Kidney (tissue), 14 donors: ENCODE results near the gene GRHL1. TPM values are rescaled to one million over a fixed set of nuclear protein-coding genes. Genes with fewer than 3 reads are reported as not detected.

Experiments used
- DNase-seq, 5 donors: peaks; one replicate each; pipeline ENCODE4 v3.0.0-alpha.2; 2013 to 2020
- FAIRE-seq: peaks from 2 replicates; lab custom pipeline; 2012; peaks lifted over from hg19 to GRCh38; lab: Jason Lieb, UNC
- H3K27ac ChIP-seq, 2 donors: one replicate each; pipeline ENCODE4 v1.7.0; 2013; ENCODE audit warnings: low read depth in 2 of 2, low read length in 2 of 2, inconsistent platforms in 1 of 2
- H3K27me3 ChIP-seq: one replicate; pipeline ENCODE4 v1.7.1; 2013; ENCODE audit warnings: low read length, inconsistent platforms; ENCODE audit not compliant: control insufficient read depth, insufficient read depth
- H3K36me3 ChIP-seq, 3 donors: one replicate each; pipeline versions ENCODE4 v1.7.0 to v1.7.1; 2013; ENCODE audit warnings: low read length in 3 of 3, control low read depth in 1 of 3, inconsistent platforms in 1 of 3; ENCODE audit not compliant: insufficient read depth in 3 of 3, control insufficient read depth in 2 of 3
- H3K4me1 ChIP-seq, 3 donors: one replicate each; pipeline versions ENCODE4 v1.7.0 to v1.7.1; 2013; ENCODE audit warnings: low read length in 3 of 3, inconsistent platforms in 1 of 3, low read depth in 1 of 3; ENCODE audit not compliant: control insufficient read depth in 2 of 3, insufficient read depth in 2 of 3
- H3K4me3 ChIP-seq, 3 donors: one replicate each; pipeline versions ENCODE4 v1.7.0 to v1.8.1; 2013; ENCODE audit warnings: low read length in 3 of 3, control low read depth in 1 of 3, inconsistent platforms in 1 of 3
- H3K9ac ChIP-seq, 3 donors: one replicate each; pipeline versions ENCODE4 v1.7.0 to v1.7.1; 2013; ENCODE audit warnings: low read length in 3 of 3, control low read depth in 1 of 3, inconsistent platforms in 1 of 3
- H3K9me3 ChIP-seq, 3 donors: one replicate each; pipeline versions ENCODE4 v1.7.0 to v1.7.1; 2013; ENCODE audit warnings: low read length in 3 of 3, control low read depth in 1 of 3, inconsistent platforms in 1 of 3; ENCODE audit not compliant: control insufficient read depth in 2 of 3, insufficient read depth in 1 of 3
- CTCF ChIP-seq: IDR thresholded peaks from 3 replicates; pipeline ENCODE4 v1.5.1; 2012; ENCODE audit warnings: mild to moderate bottlenecking, moderate library complexity, borderline replicate concordance; ENCODE audit not compliant: insufficient read depth; ENCODE audit errors: extremely low read depth
- intact Hi-C: fragments of 100-400 bp; cut with DNase I; formaldehyde crosslinking; loops from one replicate; pipeline ENCODE4 v1.11.1; 2022
- polyA plus RNA-seq: library from polyadenylated mRNA; stranded (reverse); fragments of 350-450 nt; fragmentation: Illumina TruSeq; extraction: RNeasy Lipid Tissue Mini Kit (QIAGEN cat#74804); gene quantifications from one replicate; pipeline ENCODE4 v1.2.3, GENCODE V29; 2014; ENCODE audit warnings: low read depth, low replicate concordance; ENCODE audit not compliant: insufficient read depth
- total RNA-seq: library from RNA; stranded (reverse); fragmentation: NEBNext Ultra II Directional; extraction: Animal tissue kit (Norgen Biotek cat#: 25700); gene quantifications from one replicate; pipeline ENCODE4 v1.2.1, GENCODE V29; 2021
- donor health status: control.
- donor health status: control.
- donor health status: control.
- donor health status: control.
- donor health status: control.
- donor health status: DM: yes; HTN: yes; CAD: no.
- donor health status: Normal renal cell carcinoma (clear cell type).

GRHL1 gene
- total and polyA plus RNA-seq, 2 donors from 2014 or later = 2.3 to 6.0 TPM

GRCh38 chr2:9941196-9941995, 10.1 kb upstream of the GRHL1 start:
- no peak overlapping the region for H3K27ac ChIP-seq
- no peaks in the 10 kb centered on the region for H3K27me3 ChIP-seq
- no peak overlapping the region for H3K9ac ChIP-seq
- no peaks in the 10 kb centered on the region for H3K36me3 ChIP-seq
- intact Hi-C loops = no loop called here
- H3K4me3 ChIP-seq = no peak overlapping the region
- H3K4me1 ChIP-seq = no peaks in the 10 kb centered on the region
- TF ChIP-seq CTCF = no peak
- no peaks in the 10 kb centered on the region for H3K9me3 ChIP-seq
- FAIRE-seq = no peak
- peak in 4 of 5 donors; percentile 33 to 79 (median 48) for DNase-seq

GRCh38 chr2:9941996-9942390, 9.5 kb upstream of the GRHL1 start:
- FAIRE-seq (no peak), DNase-seq (no peak)
- TF ChIP-seq CTCF = no peak
- intact Hi-C loops = no loop called here
- Histone ChIP-seq H3K4me3 (no peak overlapping the region), H3K9me3 (no peaks in the 10 kb centered on the region), H3K27me3 (no peaks in the 10 kb centered on the region), H3K36me3 (no peaks in the 10 kb centered on the region), H3K4me1 (no peaks in the 10 kb centered on the region), H3K27ac (no peak overlapping the region), H3K9ac (no peak overlapping the region)

GRCh38 chr2:9944330-9944758, 7.1 kb upstream of the GRHL1 start:
- no peaks in the 10 kb centered on the region for H3K36me3 ChIP-seq
- no peaks in the 10 kb centered on the region for H3K9me3 ChIP-seq
- no peak overlapping the region for H3K9ac ChIP-seq
- no peak for TF ChIP-seq CTCF
- H3K4me1 ChIP-seq = no peaks in the 10 kb centered on the region
- FAIRE-seq (no peak), DNase-seq (peak in 1 of 5 donors; percentile 41)
- H3K4me3 ChIP-seq = no peak overlapping the region
- H3K27ac ChIP-seq = no peak overlapping the region
- intact Hi-C loops = no loop called here
- no peaks in the 10 kb centered on the region for H3K27me3 ChIP-seq

- DNase-seq (no peak), FAIRE-seq (no peak)
- Histone ChIP-seq H3K9ac (no peak overlapping the region), H3K36me3 (no peaks in the 10 kb centered on the region), H3K27ac (no peak overlapping the region), H3K27me3 (no peaks in the 10 kb centered on the region), H3K9me3 (no peaks in the 10 kb centered on the region), H3K4me3 (no peak overlapping the region), H3K4me1 (peaks cover 0 to 2% (median 0%) of the 10 kb centered on the region in 3 donors)
- no peak for TF ChIP-seq CTCF
- intact Hi-C loops = no loop called here
These were observed 5.9 kb upstream of the GRHL1 start for GRCh38 chr2:9945596-9945995.
